H9 (cell line): Measurements from ENCODE around the gene ZNF616. TPM values are rescaled to one million over a fixed set of nuclear protein-coding genes. Genes with fewer than 3 reads are reported as not detected.

ENCODE experiments used
- DNase-seq: peaks from one replicate; pipeline ENCODE4 v3.0.0-alpha.2; 2017
- H2AFZ ChIP-seq: one replicate; pipeline ENCODE4 v1.6.1; 2013; ENCODE audit warnings: mild to moderate bottlenecking, low read length, control low read depth, moderate library complexity
- H2AK5ac ChIP-seq: 2 replicates; pipeline ENCODE4 v1.6.1; 2013; ENCODE audit warnings: low read length, control low read depth, mixed read lengths; ENCODE audit not compliant: insufficient read length
- H2BK120ac ChIP-seq: one replicate; pipeline ENCODE4 v1.6.1; 2013; ENCODE audit warnings: low read depth, mild to moderate bottlenecking, low read length, control low read depth, inconsistent platforms; ENCODE audit not compliant: poor library complexity, severe bottlenecking
- H2BK12ac ChIP-seq: 2 replicates; pipeline ENCODE4 v1.6.1; 2013; ENCODE audit warnings: low read length, control low read depth, mixed read lengths, low read depth; ENCODE audit not compliant: insufficient read length
- H2BK15ac ChIP-seq: 2 replicates; pipeline ENCODE4 v1.6.1; 2013; ENCODE audit warnings: low read depth, low read length, control low read depth
- H2BK20ac ChIP-seq: one replicate; pipeline ENCODE4 v1.6.1; 2013; ENCODE audit warnings: low read depth, mild to moderate bottlenecking, low read length, control low read depth, inconsistent platforms; ENCODE audit not compliant: poor library complexity, severe bottlenecking
- H2BK5ac ChIP-seq: 2 replicates; pipeline ENCODE4 v1.6.1; 2013; ENCODE audit warnings: low read length, control low read depth, mixed read lengths; ENCODE audit not compliant: insufficient read length
- H3K14ac ChIP-seq: 2 replicates; pipeline ENCODE4 v1.6.1; 2013; ENCODE audit warnings: low read length, control low read depth; ENCODE audit not compliant: insufficient read depth
- H3K18ac ChIP-seq: 2 replicates; pipeline ENCODE4 v1.6.1; 2013; ENCODE audit warnings: low read depth, mild to moderate bottlenecking, mixed read lengths, low read length, control low read depth; ENCODE audit not compliant: insufficient read length
- H3K23ac ChIP-seq: 2 replicates; pipeline ENCODE4 v1.6.1; 2013; ENCODE audit warnings: low read length, control low read depth, mixed read lengths, low read depth; ENCODE audit not compliant: insufficient read length
- H3K23me2 ChIP-seq: 2 replicates; pipeline ENCODE4 v1.6.1; 2013; ENCODE audit warnings: low read depth, mild to moderate bottlenecking, mixed read lengths, low read length, control low read depth; ENCODE audit not compliant: insufficient read length, poor library complexity, severe bottlenecking
- H3K27ac ChIP-seq: 2 replicates; pipeline ENCODE4 v1.5.1; 2013; ENCODE audit warnings: low read length, control low read depth, mixed read lengths, low read depth; ENCODE audit not compliant: insufficient read length
- H3K27me3 ChIP-seq: 2 replicates; pipeline ENCODE4 v1.6.1; 2013; ENCODE audit warnings: low read length, control low read depth, inconsistent platforms; ENCODE audit not compliant: insufficient read depth
- H3K4ac ChIP-seq: 2 replicates; pipeline ENCODE4 v1.6.1; 2013; ENCODE audit warnings: low read depth, mild to moderate bottlenecking, control low read depth, inconsistent platforms, low read length, moderate library complexity
- H3K4me1 ChIP-seq: 2 replicates; pipeline ENCODE4 v1.6.1; 2013; ENCODE audit warnings: low read length, control low read depth, inconsistent platforms; ENCODE audit not compliant: insufficient read depth
- H3K4me2 ChIP-seq: 2 replicates; pipeline ENCODE4 v1.6.1; 2013; ENCODE audit warnings: low read length, control low read depth, mixed read lengths; ENCODE audit not compliant: insufficient read length, insufficient read depth
- H3K56ac ChIP-seq: 2 replicates; pipeline ENCODE4 v1.6.1; 2013; ENCODE audit warnings: low read depth, mild to moderate bottlenecking, mixed read lengths, low read length, control low read depth; ENCODE audit not compliant: insufficient read length
- H3K79me1 ChIP-seq: 2 replicates; pipeline ENCODE4 v1.6.1; 2013; ENCODE audit warnings: low read depth, mild to moderate bottlenecking, moderate library complexity, low read length, control low read depth, inconsistent platforms; ENCODE audit not compliant: insufficient read depth, poor library complexity, severe bottlenecking
- H3K79me2 ChIP-seq: 2 replicates; pipeline ENCODE4 v1.6.1; 2013; ENCODE audit warnings: low read length, control low read depth, inconsistent platforms; ENCODE audit not compliant: insufficient read depth
- H3K9ac ChIP-seq: 2 replicates; pipeline ENCODE4 v1.6.1; 2013; ENCODE audit warnings: low read length, control low read depth, mixed read lengths; ENCODE audit not compliant: insufficient read length; ENCODE audit errors: extremely low read depth
- H3K9me3 ChIP-seq: one replicate; pipeline ENCODE4 v1.6.1; 2013; ENCODE audit warnings: low read depth, low read length, inconsistent platforms; ENCODE audit not compliant: control insufficient read depth
- H3T11ph ChIP-seq: one replicate; pipeline ENCODE4 v1.6.1; 2013; ENCODE audit warnings: mild to moderate bottlenecking, low read length, control low read depth, inconsistent platforms
- H4K20me1 ChIP-seq: one replicate; pipeline ENCODE4 v1.6.1; 2013; ENCODE audit not compliant: control insufficient read depth, insufficient read length, insufficient read depth
- H4K5ac ChIP-seq: 2 replicates; pipeline ENCODE4 v1.6.1; 2013; ENCODE audit warnings: low read depth, mild to moderate bottlenecking, mixed read lengths, low read length, control low read depth; ENCODE audit not compliant: insufficient read length
- H4K8ac ChIP-seq: replicated peaks from 2 replicates; pipeline ENCODE4 v1.6.1; 2013; ENCODE audit warnings: low read length, control low read depth, mixed read lengths, low read depth; ENCODE audit not compliant: insufficient read length
- H4K91ac ChIP-seq: 2 replicates; pipeline ENCODE4 v1.6.1; 2013; ENCODE audit warnings: low read depth, mild to moderate bottlenecking, moderate library complexity, mixed read lengths, low read length, control low read depth; ENCODE audit not compliant: insufficient read length
- H3K27ac Mint-ChIP-seq, 3 experiments: 2 replicates in 2 of 3; 3 replicates in 1 of 3; pipeline ENCODE4 v1.8.0; 2020 to 2021; ENCODE audit warnings: mixed read lengths in 3 of 3, mild to moderate bottlenecking in 1 of 3, moderate library complexity in 1 of 3
- H3K27me3 Mint-ChIP-seq: 2 replicates; pipeline ENCODE4 v1.8.0; 2021; ENCODE audit warnings: low read depth, mild to moderate bottlenecking, moderate library complexity, mixed read lengths
- H3K36me3 Mint-ChIP-seq, 3 experiments: 2 replicates in 2 of 3; 3 replicates in 1 of 3; pipeline ENCODE4 v1.8.0; 2020 to 2021; ENCODE audit warnings: low read depth in 3 of 3, mixed read lengths in 3 of 3; ENCODE audit not compliant: insufficient read depth in 1 of 3
- H3K4me1 Mint-ChIP-seq, 2 experiments: 2 replicates each; pipeline ENCODE4 v1.8.0; 2020; ENCODE audit warnings: mixed read lengths in 2 of 2
- H3K4me3 Mint-ChIP-seq, 2 experiments: 2 replicates in 1 of 2; 3 replicates in 1 of 2; pipeline ENCODE4 v1.8.0; 2020 to 2021; ENCODE audit warnings: mild to moderate bottlenecking in 2 of 2, mixed read lengths in 2 of 2, moderate library complexity in 1 of 2
- H3K9me3 Mint-ChIP-seq, 2 experiments: 2 replicates in 1 of 2; 3 replicates in 1 of 2; pipeline ENCODE4 v1.8.0; 2020; ENCODE audit warnings: mild to moderate bottlenecking in 2 of 2, mixed read lengths in 2 of 2, moderate library complexity in 1 of 2
- WGBS: extraction: QIAGEN DNeasy Blood & Tissue Kit; methylation state at CpG from one replicate; pipeline ENCODE4 v1.1.7; 2013; ENCODE audit warnings: missing lambda C conversion rate, low lambda C conversion rate, mixed read lengths; ENCODE audit not compliant: insufficient read length; ENCODE audit errors: extremely low coverage; 5-methylcytosine and 5-hydroxymethylcytosine counted together
- total RNA-seq: library from RNA; stranded (reverse); gene quantifications from 2 replicates; pipeline ENCODE4 v1.2.1, GENCODE V29; 2021
- TF ChIP-seq, protein P1 (sequence below): fragments of 200-600 bp; sonication (generic); conservative IDR thresholded peaks from 3 replicates; pipeline ENCODE4 v1.8.0; 2021; ENCODE audit warnings: antibody characterized with exemption, mild to moderate bottlenecking

ZNF616 gene
- total RNA-seq, 1 experiment from 2014 or later, result 32.0 TPM

DNA sequence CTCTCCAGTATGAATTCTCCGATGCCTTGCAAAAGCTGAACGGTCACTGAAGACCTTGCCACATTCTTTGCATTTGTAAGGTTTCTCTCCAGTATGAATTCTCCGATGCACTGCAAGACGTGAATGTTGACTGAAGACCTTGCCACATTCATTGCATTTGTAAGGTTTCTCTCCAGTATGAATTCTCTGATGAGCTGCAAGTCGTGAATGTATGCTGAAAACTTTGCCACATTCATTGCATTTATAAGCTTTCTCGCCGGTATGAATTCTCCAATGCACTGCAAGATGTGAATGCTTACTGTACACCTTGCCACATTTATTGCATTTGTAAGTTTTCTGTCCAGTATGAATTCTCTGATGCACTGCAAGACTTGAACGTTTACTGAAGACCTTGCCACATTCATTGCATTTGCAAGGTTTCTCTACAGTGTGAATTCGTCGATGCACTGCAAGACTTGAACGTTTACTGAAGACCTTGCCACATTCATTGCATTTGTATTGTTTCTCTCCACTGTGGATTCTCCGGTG, 24.1 kb downstream of the ZNF616 start:
- Mint-ChIP-seq H3K36me3 (peaks cover 74 to 91% (median 88%) of the 10 kb centered on the region in 3 experiments), H3K4me1 (no peaks in the 10 kb centered on the region), H3K4me3 (no peak overlapping the region), H3K27ac (no peak overlapping the region), H3K27me3 (peaks cover 16% of the 10 kb centered on the region), H3K9me3 (peaks cover 95 to 97% of the 10 kb centered on the region in 2 experiments)
- no peak overlapping the region for H4K91ac ChIP-seq
- H3K4me2 ChIP-seq, result no peak overlapping the region
- H2BK15ac ChIP-seq, result no peak overlapping the region
- H3K23ac ChIP-seq, result no peak overlapping the region
- no peaks in the 10 kb centered on the region for H3K23me2 ChIP-seq
- H2BK20ac ChIP-seq, result no peak overlapping the region
- H4K8ac ChIP-seq, result no peak overlapping the region
- H4K20me1 ChIP-seq, result no peaks in the 10 kb centered on the region
- no peak overlapping the region for H3K14ac ChIP-seq
- H3K9ac ChIP-seq, result no peak overlapping the region
- no peaks in the 10 kb centered on the region for H3K79me2 ChIP-seq
- H4K5ac ChIP-seq, result no peak overlapping the region
- H3K56ac ChIP-seq, result no peak overlapping the region
- no peak overlapping the region for H2AFZ ChIP-seq
- H3K27ac ChIP-seq, result no peak overlapping the region
- no peak overlapping the region for H2BK12ac ChIP-seq
- no peaks in the 10 kb centered on the region for H3K27me3 ChIP-seq
- TF ChIP-seq, protein P1, sequence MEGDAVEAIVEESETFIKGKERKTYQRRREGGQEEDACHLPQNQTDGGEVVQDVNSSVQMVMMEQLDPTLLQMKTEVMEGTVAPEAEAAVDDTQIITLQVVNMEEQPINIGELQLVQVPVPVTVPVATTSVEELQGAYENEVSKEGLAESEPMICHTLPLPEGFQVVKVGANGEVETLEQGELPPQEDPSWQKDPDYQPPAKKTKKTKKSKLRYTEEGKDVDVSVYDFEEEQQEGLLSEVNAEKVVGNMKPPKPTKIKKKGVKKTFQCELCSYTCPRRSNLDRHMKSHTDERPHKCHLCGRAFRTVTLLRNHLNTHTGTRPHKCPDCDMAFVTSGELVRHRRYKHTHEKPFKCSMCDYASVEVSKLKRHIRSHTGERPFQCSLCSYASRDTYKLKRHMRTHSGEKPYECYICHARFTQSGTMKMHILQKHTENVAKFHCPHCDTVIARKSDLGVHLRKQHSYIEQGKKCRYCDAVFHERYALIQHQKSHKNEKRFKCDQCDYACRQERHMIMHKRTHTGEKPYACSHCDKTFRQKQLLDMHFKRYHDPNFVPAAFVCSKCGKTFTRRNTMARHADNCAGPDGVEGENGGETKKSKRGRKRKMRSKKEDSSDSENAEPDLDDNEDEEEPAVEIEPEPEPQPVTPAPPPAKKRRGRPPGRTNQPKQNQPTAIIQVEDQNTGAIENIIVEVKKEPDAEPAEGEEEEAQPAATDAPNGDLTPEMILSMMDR, result no peak
- H3T11ph ChIP-seq, result no peak overlapping the region
- no peak for DNase-seq
- no peak overlapping the region for H3K18ac ChIP-seq
- H3K4me1 ChIP-seq, result no peaks in the 10 kb centered on the region
- H3K9me3 ChIP-seq, result peaks cover 100% of the 10 kb centered on the region
- no peak overlapping the region for H2BK120ac ChIP-seq
- no peaks in the 10 kb centered on the region for H3K79me1 ChIP-seq
- no CpG with 5 or more reads among the region's 12 CpGs for WGBS
- H2BK5ac ChIP-seq, result no peak overlapping the region
- H3K4ac ChIP-seq, result no peak overlapping the region
- no peak overlapping the region for H2AK5ac ChIP-seq
